Non-pigmented ciliary epithelial cell (primary cell): ENCODE results near the gene GLB1L3.
"Not testable (repeated sequence)": the region's sequence is repeated elsewhere in the genome, so short reads cannot be mapped to it uniquely, and the experiment has no call there.

ENCODE experiments used
- DNase-seq: peaks from one replicate; pipeline ENCODE4 v3.0.0-alpha.2; 2010; ENCODE audit warnings: low read depth

Gene GLB1L3

DNA sequence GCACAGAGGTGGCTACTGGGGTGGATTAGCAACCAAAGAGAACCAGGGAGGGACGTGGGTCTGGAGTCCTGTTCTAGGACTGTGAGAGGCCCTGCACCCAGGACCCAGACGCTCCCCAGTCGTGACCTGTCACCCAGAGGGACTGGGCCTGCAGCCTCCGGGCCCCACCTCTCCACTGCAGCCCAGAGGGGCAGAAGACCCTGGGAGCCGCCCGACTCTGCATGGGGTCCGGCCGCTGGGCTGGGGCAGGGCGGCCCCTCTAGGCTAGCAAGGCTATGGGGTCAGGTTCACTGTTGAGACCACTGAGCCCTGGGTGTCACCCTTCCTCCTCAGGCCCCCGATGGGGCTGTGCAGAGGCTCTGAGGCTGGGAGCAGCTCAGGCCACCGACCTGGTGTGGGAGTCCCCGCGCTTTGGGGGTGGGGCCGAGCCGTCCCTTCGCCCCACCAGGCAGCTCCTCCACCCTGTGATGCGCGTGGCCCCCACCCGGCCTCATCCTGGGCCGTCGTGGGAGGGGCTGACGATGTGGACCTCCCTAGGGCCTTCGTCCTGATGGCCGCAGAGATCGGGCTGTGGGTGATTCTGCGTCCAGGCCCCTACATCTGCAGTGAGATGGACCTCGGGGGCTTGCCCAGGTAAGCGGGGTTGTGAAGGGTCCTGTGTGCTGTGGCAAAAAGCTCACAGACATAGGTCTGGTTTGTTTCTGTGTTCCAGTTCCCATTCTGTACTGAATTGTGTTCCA lies 68.5 kb downstream of the GLB1L3 start:
- not testable (repeated sequence) for DNase-seq

DNA sequence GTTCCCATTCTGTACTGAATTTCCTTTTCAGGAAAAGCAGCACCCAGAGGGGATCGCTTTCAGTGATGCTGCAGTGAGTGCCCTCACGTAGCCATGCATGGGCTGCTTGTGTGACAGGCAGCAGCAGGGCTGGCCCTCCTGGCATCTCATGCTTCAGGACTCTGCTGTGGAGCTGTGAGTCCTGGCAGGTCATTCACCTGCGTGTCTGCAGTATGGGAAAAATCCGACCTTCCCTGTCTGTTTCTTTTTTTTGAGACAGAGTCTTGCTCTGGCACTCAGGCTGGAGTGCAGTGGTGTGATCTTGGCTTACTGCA lies 69.0 kb downstream of the GLB1L3 start:
- DNase-seq: no peak

DNA sequence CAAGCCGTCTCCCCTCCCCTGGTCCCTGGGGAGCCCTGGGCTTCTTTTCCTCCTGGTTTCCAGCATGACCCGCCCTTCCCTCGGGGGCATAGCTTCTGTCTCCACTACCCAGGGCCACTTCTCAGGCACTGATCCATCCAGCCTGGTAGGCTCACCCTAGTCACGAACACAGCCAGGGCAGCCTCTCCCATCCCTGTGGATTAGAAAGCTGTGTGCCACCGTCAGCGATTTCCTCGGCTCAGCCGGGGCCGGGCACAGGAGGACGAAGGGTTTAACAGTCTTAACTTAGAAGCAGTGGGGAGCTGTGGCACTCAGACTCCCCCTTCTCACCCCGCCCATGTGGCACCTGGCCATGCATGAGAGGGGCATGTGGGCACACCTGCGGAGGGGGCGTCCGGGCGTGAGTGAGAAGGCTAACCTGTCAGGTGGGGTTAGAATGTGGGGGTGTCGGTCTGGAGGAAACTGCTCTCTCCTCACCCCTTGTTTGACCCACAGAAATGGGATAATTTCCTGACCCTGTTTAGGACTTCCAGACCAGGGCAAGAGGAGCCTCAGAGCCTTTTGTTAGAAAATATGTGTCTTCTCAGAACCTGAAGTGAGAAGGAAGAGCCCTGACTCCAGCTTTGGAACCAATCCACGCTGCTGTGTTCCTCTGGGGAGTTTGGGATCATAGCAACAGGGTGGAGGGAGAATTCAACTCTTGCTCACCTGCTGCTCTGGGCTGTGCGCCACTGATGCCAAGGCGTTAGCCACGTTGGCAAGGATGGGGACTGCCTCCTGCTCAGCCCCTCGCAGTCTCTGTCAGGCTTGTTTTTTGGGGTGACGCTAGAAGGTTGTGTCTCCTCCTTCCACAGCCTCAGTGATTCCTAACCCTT lies 70.2 kb downstream of the GLB1L3 start:
- no peak for DNase-seq

DNA sequence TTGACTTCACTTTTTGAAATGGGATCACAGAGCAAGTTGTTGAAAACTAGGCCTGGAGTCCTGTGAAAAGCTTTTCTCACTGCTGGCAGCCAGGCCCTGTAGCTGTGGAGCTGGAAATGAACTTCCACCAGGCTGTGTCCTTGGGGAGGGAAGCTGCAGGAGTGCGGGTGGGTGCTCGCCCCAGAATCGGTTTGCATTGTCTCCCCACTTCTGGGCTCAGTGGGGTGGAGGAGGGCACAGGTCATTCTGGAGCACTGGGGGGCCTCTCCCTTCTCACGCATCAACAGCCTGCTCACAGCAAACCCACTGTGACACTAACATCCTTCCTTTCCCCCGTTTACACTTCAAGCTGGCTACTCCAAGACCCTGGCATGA lies 70.8 kb downstream of the GLB1L3 start:
- DNase-seq: no peak

DNA sequence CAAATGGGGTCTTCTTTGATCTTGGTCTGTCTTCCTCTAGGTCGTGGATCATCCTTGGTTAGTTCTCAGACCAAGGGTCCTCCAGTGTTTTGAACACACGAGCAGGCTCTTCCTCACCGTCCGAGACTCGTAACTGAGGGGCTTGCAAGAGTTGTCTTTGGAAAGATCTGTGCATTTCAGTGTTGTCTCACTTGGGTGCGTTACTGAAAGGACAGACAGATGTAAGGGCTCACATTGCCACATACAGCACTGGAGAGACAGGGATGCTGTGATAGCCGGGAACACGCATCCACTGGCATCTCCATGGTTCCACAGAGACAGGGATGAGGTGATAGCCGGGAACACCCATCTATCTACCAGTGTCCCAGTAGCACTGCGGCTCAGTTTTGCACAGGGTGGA lies 71.3 kb downstream of the GLB1L3 start:
- no peak for DNase-seq

DNA sequence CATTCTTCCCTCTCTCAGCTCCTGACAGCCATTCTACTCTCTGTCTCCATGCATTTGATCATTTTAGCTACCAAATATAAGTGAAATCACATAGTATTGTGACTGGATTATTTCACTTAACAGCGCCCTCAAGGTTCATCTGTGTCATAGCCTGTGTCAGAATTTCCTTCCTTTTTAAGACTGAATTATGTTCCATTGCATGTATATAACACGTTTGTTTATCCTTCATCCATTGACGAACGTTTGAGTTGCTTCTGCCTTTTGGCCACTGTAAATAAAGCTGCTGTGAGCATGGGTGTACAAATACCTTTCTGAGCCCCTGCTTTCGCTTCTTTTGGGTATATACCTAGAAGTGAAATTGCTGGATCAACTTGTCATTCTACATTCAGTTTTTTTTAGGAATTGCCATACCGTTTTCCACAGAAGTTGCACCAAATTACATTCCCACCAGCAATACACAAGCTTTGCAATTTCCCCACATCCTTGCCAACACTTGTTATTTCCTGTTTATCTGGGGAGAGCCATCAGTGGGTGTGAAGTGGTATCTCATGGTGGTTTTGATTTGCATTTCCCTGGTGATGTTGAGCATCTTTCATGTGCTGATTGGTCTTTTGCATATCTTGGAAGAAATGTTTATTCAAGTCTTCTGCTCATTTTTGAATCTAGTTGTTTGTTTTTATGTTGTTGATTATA lies 73.1 kb downstream of the GLB1L3 start:
- no peak for DNase-seq

DNA sequence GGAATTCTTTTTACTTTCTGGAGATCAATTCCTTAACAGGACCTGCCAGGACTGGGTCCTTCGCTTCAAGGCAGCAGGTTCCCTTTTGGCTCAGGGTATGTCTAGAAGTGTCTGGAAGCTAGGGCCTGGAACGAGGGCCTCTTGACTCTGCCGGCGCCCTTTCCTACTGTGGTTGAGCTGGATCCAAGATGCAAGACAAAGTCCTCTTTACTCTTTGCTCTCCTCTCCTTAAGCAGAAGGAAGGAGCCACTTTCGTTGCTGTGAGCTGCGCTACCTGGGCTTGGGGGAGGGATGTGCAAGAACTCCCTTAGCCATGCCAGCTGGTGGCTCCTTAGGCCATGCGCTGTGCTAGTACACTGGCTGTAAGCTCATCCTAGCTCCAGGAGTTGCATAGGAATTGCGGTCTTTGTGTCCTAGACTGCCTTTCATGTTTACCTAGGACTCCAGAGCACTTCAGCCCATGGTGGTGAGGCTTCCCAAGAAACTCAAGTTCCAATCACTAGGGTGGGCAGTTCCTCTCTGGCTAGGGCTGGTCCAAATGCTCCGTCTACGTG lies 73.7 kb downstream of the GLB1L3 start:
- DNase-seq: no peak

DNA sequence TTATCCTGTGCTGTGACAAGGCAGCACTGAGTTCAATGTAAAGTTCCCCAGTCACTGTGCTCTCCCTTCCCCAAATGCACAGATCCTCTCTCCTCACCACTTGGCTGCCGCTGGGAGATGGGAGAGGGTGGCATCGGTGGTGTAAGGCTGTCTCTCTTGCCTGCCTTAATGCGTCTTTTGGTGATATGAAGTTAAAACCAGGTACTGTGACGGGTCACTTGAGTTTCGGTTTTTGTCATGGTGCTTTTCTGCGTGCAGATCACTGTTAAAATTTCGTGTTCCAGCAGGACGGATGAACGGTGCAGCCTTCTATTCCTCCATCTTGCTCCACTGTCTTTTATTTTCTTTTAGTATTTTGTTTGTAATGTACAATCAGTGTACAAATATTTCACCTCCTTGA lies 74.2 kb downstream of the GLB1L3 start:
- DNase-seq: no peak

DNA sequence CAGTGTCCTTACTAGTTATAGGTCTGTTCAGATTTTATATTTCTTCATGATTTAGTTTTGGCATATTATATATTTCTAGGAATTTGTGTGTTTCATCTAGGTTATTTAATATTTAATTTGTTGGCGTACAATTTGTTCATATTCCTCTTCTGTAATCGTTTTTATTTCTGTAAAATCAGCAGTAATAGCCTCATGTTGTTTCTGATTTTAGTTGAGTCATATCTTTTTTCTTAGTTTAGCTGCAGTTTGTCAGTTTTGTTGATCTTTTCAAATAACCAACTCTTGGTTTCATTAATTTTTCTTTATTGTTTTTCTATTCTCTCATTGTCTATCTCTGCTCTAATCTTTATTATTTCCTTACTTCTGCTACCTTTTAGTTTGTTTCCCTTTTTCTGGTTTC lies 75.9 kb downstream of the GLB1L3 start:
- DNase-seq: no peak

DNA sequence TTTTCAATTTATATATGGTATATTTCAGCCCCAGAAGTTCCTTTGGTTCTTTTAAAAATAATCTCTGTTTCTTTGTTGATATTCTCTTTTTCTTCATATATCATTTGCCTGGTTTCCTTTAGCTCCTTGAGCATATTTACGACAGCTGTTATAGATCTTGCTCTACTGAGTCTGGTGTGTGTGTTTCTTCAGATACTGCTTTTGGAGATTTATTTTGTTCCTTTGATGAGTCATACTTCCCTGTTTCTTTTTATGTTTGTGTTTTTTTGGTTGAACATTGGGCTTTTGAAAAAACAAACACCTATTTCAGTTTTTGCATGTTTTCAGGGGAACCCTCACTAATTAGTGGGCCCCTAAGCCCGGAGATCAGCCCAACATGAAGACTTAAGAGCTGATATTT lies 79.0 kb downstream of the GLB1L3 start:
- DNase-seq: no peak

DNA sequence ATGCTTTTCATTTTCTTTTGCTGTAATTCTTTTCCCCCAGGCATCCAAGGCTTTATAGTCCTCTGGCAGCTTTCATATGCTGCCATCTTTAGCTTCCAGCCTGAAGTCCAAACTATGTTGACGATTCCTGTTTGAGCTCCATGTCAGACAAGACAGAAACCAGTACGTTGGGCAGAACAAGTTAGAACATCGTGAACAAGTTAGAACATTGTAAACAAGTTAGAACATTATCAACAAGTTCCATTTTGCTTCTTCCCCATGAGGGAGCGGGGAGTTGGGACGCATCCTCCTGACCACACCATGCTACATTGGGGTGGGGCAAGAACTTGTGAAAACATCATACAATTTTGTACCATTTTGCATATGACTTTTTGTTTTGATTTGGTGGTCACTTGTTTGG lies 79.5 kb downstream of the GLB1L3 start:
- no peak for DNase-seq

DNA sequence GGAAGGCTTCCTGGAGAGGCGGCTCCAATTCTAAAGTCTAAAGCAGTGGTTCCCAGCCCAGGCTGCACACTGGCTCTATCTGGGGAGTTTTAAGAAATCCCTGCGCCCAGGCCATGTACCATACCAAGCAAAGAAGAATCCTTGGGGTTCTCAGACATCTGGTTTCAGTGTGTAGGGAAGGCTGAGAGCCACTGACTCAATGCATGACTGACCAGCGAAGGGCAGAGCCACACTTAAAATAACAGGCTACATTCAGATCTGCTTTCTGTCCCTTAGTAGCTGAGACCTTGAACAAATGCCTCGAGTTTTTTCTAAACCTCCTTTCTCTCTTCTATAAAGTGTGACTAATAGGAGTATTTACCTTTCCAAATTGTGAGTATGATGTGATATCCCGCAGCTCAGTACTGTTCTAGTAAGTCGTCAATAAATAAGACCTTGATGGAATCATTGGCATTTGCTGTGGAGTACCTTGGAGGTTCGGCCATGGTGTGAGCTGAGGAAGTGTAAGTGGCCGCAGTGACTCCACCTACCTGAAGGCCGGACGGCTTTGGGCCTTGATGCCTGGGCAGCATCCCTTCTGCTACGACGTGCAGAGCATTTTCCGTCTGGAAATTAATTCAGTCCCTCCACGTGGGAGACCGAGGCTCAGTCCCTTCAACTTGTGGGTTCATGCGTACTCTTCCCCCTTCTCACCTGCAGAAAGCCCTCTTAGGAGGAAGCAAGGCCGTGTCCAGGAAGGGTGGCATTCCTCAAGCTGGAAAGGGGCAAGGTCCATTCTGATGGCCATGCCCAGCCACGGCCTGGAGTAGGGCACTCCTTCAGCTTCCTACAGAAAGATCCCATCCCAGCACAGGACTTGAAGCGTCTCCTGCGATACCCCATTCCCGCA lies 80.7 kb downstream of the GLB1L3 start:
- DNase-seq: no peak

DNA sequence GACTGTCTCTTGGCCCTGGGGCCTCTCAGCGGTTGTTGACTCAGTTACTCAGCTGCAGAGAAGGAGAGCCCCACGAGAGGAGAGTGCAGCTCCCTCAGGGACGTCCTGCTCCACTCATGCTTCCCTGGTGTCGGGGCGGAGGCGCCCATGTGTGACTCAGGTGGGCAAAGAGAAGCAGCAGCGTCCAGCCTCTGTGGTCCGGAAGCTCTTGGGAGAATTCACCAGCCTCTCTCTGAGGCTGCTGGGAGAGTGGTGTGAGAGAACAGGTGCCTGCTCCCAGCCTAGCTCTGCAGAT lies 81.3 kb downstream of the GLB1L3 start:
- DNase-seq: no peak

DNA sequence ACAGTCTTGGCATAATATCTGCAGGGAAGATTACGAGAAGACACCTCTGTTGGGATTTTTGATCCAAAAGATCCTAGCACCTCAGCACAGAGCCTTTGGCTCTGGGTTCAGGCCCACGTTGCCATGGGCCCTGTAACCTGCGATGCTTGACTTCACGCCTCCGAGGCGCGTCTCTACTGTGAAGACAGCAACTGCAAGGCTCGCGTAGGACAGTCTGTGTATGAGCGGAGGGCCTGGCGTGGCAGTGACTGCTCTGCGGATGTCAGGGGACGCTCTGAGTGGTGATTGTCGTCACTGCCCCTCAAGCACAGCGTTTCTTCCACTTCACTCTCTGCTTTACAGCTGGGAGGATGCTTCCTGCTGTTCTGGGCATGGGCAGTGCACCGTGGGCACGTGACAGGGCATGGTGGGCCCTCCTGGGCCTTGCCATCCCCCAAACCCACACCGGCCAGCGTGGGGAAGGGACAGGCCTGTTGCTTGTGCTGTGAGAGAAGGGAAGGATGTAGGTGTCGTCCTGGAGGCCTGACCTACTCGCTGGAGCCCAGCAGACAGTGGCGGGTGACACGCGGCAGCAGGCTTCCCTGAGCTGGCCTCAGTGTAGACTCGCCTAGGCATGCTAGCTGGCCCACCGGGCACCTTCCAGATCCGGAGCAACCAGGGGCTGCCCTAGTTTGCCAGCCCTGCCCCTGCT lies 82.1 kb downstream of the GLB1L3 start:
- DNase-seq: no peak

DNA sequence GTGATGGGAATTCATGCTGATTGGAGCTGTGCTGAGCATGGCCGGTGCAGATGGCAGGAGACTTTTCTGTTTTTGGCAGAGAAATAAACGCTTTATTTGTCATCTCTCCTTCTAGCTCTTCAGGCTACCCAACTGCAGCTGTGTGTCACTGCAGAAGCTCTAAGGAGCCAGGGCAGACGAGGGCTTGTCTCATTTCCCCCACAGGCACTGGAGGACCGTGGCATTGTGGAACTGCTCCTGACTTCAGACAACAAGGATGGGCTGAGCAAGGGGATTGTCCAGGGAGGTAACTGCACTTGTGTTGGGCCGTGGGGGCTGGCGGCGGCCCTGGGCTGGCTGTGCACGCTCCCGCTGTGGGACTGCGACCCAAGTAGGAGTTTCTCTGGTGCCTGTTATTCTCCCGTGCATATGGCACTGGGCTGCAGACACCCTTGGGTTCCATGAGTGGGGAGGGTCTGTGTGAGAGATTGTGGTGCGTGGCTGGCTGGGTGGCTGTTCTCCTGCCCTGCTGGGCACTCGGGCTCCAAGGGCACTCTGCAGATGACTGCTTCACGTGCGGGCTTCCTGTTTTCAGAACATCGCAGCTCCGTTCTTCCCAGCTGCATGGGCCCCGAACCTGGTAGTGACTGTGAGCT lies 82.8 kb downstream of the GLB1L3 start:
- no peak for DNase-seq

DNA sequence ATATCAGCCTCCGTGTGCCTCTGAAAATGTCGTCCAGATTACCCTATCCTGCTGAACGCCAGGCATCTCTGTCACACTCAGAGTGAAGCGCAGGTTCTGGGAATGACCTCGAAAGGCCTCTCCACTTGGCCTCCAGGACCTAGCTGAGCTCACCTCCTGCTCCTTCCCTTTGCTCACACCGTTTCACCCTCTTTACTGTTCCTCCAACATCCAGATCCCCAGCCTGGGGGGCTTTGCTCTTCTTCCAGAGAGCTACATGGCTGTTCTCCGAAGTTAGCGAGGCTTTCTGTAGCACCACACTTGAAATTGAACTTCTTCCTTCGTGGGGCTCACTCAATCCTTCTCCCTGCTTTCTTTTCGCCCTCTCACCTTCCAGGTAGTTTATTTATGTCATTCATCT lies 83.5 kb downstream of the GLB1L3 start:
- no peak for DNase-seq

DNA sequence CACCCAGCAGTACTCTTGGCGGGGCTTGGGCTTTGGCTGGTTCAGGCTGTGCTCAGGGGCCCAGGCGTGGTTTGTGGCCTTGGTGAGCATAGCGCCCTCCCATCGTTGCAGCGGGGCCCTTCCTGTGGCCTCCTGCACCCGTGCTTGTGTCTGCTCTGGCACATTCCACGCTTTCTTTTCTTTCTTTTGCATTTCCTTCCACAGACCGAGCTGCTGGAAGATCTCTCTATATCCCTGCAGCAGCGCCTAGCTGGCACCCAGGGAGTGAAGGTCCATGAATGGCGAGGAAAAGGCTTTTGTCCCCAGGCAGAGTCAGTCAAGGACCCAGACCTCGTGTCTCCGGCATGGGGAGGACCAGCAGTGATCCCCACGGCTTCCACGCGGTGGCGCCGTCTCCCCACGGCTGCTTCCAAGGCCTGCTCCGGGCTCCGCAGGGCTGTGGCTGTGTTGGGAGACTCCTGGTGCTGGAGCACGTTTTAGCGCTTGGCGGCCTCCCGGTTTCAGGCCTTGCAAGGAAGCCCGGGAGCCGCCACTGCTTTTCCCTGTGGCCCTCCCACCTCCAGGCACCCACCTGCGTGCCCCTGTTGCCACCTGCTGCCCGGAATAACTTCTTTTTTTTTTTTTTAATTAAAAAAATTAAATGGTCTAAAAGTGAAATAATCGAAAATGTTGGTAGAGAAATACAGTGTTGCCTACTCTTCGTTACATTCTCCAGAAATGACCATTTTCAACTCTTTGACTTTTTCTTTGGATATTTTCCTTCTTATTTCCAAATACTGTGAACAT lies 84.1 kb downstream of the GLB1L3 start:
- peak; percentile 9 for DNase-seq

DNA sequence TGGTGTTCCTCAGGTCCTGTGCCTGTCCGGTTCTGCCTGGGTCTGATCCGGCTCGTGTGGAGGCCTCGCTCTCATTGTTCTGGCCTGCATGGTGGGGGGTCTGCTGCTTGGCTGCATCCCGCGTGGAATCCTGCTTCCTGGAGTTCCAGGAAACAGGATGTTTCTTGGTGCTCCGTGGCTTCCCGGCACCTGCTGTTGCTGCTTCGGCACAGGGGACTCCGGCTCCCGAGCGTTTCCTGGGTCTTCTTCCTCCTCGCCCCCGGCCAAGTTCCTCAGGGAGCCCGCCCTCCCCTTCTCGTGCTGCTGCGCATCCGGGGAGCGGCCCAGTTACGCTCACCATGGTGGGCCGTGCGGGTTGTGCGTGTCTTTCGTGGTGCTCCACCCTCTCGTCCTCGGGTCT lies 85.5 kb downstream of the GLB1L3 start:
- no peak for DNase-seq

DNA sequence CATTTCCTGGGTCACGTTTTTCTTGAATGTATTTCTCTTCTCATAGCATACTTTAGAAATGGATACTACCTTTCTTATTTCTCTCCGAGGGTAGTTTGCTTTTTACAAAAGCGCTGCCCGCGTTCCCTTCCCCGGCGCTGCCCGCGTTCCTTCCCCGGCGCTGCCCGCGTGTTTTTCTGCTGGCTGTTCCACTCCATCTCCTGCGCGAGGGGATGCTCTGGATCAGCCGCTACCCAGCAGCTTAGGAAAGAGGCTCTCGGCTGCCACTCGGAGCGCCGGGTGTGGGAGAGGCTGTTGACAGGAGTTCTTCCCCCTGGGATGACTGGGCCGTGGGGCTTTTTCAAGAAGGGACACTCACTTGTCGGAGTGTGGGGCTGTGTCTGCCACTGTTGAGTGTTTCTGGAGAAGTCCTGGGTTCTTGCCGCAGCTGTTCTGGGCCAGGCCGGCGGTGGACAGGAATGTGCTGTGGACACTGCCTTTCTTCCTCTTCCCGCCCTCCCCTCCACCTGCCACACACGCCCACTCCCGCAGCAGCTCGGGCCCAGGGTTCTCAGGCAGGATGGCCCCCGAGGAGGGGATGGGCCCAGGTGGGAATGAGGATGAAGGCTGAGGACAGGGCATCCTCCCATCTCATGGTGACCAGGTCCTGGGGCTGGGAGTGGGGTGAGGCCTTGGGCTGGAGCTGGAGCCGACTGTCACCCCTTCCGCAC lies 86.2 kb downstream of the GLB1L3 start:
- no peak for DNase-seq

DNA sequence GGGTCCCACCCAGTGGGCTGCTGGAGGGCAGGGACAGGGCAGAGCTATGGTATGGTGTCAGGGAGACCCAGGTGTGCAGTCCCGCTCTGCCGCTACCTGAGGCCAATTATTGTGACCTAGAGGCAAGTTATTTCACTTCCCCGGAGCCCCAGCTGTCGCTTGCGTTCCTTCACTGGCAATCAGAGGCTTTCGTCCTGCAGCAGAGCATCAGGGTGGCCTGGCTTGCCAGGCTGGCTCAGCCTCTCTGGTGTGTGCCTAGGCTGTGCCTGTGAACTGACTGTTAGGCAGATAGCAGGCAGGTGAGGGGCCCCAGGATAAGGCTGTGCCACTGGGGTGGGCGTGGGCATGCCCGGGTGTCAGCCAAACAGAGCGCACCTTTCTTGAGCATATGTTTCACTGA lies 87.0 kb downstream of the GLB1L3 start:
- no peak for DNase-seq
